ENCODE results near the gene JMJD8. TPM values are rescaled to one million over a fixed set of nuclear protein-coding genes. Genes with fewer than 3 reads are reported as not detected.

Gene JMJD8
- total RNA-seq, 1 donor from 2014 or later: 43.1 TPM

DNA sequence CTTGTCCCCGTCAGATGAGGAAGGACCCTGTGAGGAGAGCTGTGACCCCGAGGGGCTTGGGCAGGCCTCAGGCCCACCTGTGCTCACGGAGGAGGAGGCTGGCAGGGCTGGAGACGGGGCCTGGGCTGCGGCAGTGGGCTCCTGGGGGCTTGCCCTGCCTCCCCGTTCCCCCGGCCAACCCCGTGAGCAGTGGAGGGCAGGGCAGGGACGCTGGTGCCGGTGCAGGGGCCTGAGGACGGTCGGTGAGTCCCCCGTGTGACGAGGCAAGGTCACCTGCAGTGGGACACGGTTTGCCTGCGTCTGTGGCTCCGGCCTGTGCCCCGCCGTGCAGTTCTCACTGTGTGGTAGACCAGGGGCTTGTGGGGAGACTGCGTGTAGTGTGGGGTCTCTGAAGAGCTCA lies 24.5 kb downstream of the JMJD8 start:
- H3K27ac ChIP-seq (replicated peaks): no peak overlapping the region
- no peak for DNase-seq
- no peak for TF ChIP-seq CTCF (IDR thresholded peaks at IDR 0.05; ENCODE audit: borderline replicate concordance)
- no peaks in the 10 kb centered on the region for H3K27me3 ChIP-seq (ENCODE audit: low read depth)
- H3K4me3 ChIP-seq: no peak overlapping the region
- H3K9me3 ChIP-seq (replicated peaks): no peaks in the 10 kb centered on the region
- H3K36me3 ChIP-seq: no peaks in the 10 kb centered on the region
- intact Hi-C loops (cut with micrococcal nuclease): no loop called here
- H3K4me1 ChIP-seq: peaks cover 16% of the 10 kb centered on the region

GRCh38 chr16:658679-659571 lies 25.2 kb downstream of the JMJD8 start:
- H3K36me3 ChIP-seq: no peaks in the 10 kb centered on the region
- no peak for DNase-seq
- H3K4me1 ChIP-seq: peaks cover 16% of the 10 kb centered on the region
- H3K9me3 ChIP-seq (replicated peaks): no peaks in the 10 kb centered on the region
- TF ChIP-seq CTCF (IDR thresholded peaks at IDR 0.05; ENCODE audit: borderline replicate concordance): no peak
- intact Hi-C loops (cut with micrococcal nuclease): no loop called here
- no peaks in the 10 kb centered on the region for H3K27me3 ChIP-seq (ENCODE audit: low read depth)
- no peak overlapping the region for H3K27ac ChIP-seq (replicated peaks)
- H3K4me3 ChIP-seq: no peak overlapping the region

GRCh38 chr16:657487-657886 lies 26.6 kb downstream of the JMJD8 start:
- no peak overlapping the region for H3K4me3 ChIP-seq
- H3K27ac ChIP-seq (replicated peaks): no peak overlapping the region
- intact Hi-C loops (cut with micrococcal nuclease): no loop called here
- no peak for TF ChIP-seq CTCF (IDR thresholded peaks at IDR 0.05; ENCODE audit: borderline replicate concordance)
- DNase-seq: no peak
- H3K27me3 ChIP-seq (ENCODE audit: low read depth): no peaks in the 10 kb centered on the region
- H3K9me3 ChIP-seq (replicated peaks): no peaks in the 10 kb centered on the region
- H3K36me3 ChIP-seq: no peaks in the 10 kb centered on the region
- H3K4me1 ChIP-seq: peaks cover 16% of the 10 kb centered on the region

GRCh38 chr16:654034-654433 lies 30.1 kb downstream of the JMJD8 start:
- intact Hi-C loops (cut with micrococcal nuclease): no loop called here
- TF ChIP-seq CTCF (IDR thresholded peaks at IDR 0.05; ENCODE audit: borderline replicate concordance): no peak
- Histone ChIP-seq H3K9me3 (replicated peaks) (no peaks in the 10 kb centered on the region), H3K4me1 (peaks cover 13% of the 10 kb centered on the region), H3K36me3 (no peaks in the 10 kb centered on the region), H3K27me3 (ENCODE audit: low read depth) (no peaks in the 10 kb centered on the region), H3K27ac (replicated peaks) (no peak overlapping the region), H3K4me3 (no peak overlapping the region)
- no peak for DNase-seq

- Histone ChIP-seq H3K4me1 (peaks cover 27% of the 10 kb centered on the region), H3K9me3 (replicated peaks) (no peaks in the 10 kb centered on the region), H3K4me3 (no peak overlapping the region), H3K36me3 (no peaks in the 10 kb centered on the region), H3K27ac (replicated peaks) (no peak overlapping the region), H3K27me3 (ENCODE audit: low read depth) (no peaks in the 10 kb centered on the region)
- intact Hi-C loops (cut with micrococcal nuclease): no loop called here
- no peak for TF ChIP-seq CTCF (IDR thresholded peaks at IDR 0.05; ENCODE audit: borderline replicate concordance)
- no peak for DNase-seq
Measured at GRCh38 chr16:652454-653305, 31.5 kb downstream of the JMJD8 start.
